SK-N-SH (cell line): ENCODE results near the gene GRIP2. TPM values are rescaled to one million over a fixed set of nuclear protein-coding genes. Genes with fewer than 3 reads are reported as not detected.

Source experiments
- CTCF ChIA-PET: fragments of 300-600, 350-600 bp; formaldehyde crosslinking; extraction: SDS; loops from one replicate; lab custom pipeline; 2021; lab: Yijun Ruan, JAX
- POLR2A ChIA-PET: fragments of 350-600 bp; sonication (Branson Sonifier 250); formaldehyde crosslinking; extraction: SDS; loops from one replicate; lab custom pipeline; 2020; ENCODE audit warnings: antibody characterized with exemption, inconsistent platforms; lab: Yijun Ruan, JAX
- DNase-seq: peaks from one replicate; pipeline ENCODE4 v3.0.0; 2012
- H2AFZ ChIP-seq: fragments of 200-600 bp; sonication (generic); 2 replicates; pipeline ENCODE4 v1.8.1; 2016; ENCODE audit warnings: antibody characterized with exemption, mild to moderate bottlenecking, low read depth
- H3F3A ChIP-seq: fragments of 200-600 bp; sonication (generic); replicated peaks from 2 replicates; pipeline ENCODE3; 2016; ENCODE audit warnings: antibody characterized with exemption, mild to moderate bottlenecking; ENCODE audit not compliant: insufficient read depth
- H3K27ac ChIP-seq, 2 experiments: fragments of 200-500 bp in 1 of 2; fragments of 200-600 bp in 1 of 2; sonication (Bioruptor generic) in 1 of 2; sonication (generic), shearing (Covaris generic) in 1 of 2; 2 replicates each; pipeline versions ENCODE4 v1.5.1 to v1.6.1; 2014 to 2016; ENCODE audit warnings: low read depth in 2 of 2, inconsistent platforms in 1 of 2, low read length in 1 of 2, mild to moderate bottlenecking in 1 of 2, mixed read lengths in 1 of 2
- H3K27me3 ChIP-seq: fragments of 200-600 bp; sonication (generic), shearing (Covaris generic); 2 replicates; pipeline ENCODE4 v1.6.1; 2016; ENCODE audit warnings: mixed run types; ENCODE audit not compliant: insufficient read depth
- H3K36me3 ChIP-seq, 2 experiments: fragments of 200-500 bp in 1 of 2; fragments of 200-600 bp in 1 of 2; sonication (Bioruptor generic) in 1 of 2; sonication (generic) in 1 of 2; replicated peaks in 1 of 2; 2 replicates each; pipeline versions ENCODE3 to v1.5.1; 2014 to 2016; ENCODE audit warnings: low read length in 1 of 2, mild to moderate bottlenecking in 1 of 2; ENCODE audit not compliant: insufficient read depth in 2 of 2, control insufficient read depth in 1 of 2
- H3K4me1 ChIP-seq, 2 experiments: fragments of 200-500 bp in 1 of 2; fragments of 200-600 bp in 1 of 2; sonication (Bioruptor generic) in 1 of 2; sonication (generic), shearing (Covaris generic) in 1 of 2; 2 replicates each; pipeline versions ENCODE4 v1.5.1 to v1.6.1; 2014 to 2016; ENCODE audit warnings: low read depth in 1 of 2, low read length in 1 of 2, mixed run types in 1 of 2; ENCODE audit not compliant: insufficient read depth in 2 of 2, control insufficient read depth in 1 of 2
- H3K4me2 ChIP-seq: fragments of 200-600 bp; sonication (generic), shearing (Covaris generic); 2 replicates; pipeline ENCODE4 v1.6.1; 2017; ENCODE audit warnings: mixed run types
- H3K4me3 ChIP-seq, 2 experiments: fragments of 200-500 bp in 1 of 2; fragments of 200-600 bp in 1 of 2; sonication (Bioruptor generic) in 1 of 2; sonication (generic), shearing (Covaris generic) in 1 of 2; 2 replicates each; pipeline versions ENCODE4 v1.5.1 to v1.8.1; 2014 to 2016; ENCODE audit warnings: low read depth in 2 of 2, inconsistent platforms in 1 of 2, low read length in 1 of 2, mild to moderate bottlenecking in 1 of 2, mixed read lengths in 1 of 2, moderate library complexity in 1 of 2
- H3K79me2 ChIP-seq: fragments of 200-600 bp; sonication (generic); 2 replicates; pipeline ENCODE4 v1.8.1; 2017; ENCODE audit warnings: mild to moderate bottlenecking; ENCODE audit not compliant: insufficient read depth
- H3K9ac ChIP-seq: fragments of 200-600 bp; sonication (generic); 2 replicates; pipeline ENCODE4 v1.6.1; 2017; ENCODE audit warnings: mixed run types
- H3K9me2 ChIP-seq: fragments of 200-600 bp; sonication (generic); 2 replicates; pipeline ENCODE4 v1.6.1; 2017; ENCODE audit warnings: mixed run types
- H3K9me3 ChIP-seq: fragments of 200-600 bp; sonication (generic); 2 replicates; pipeline ENCODE4 v1.6.1; 2017; ENCODE audit warnings: mixed run types, mild to moderate bottlenecking, moderate library complexity
- H4K20me1 ChIP-seq: fragments of 200-600 bp; sonication (generic); 2 replicates; pipeline ENCODE4 v1.6.1; 2017; ENCODE audit warnings: mild to moderate bottlenecking, mixed run types; ENCODE audit not compliant: insufficient read depth
- CHD2 ChIP-seq: fragments of 150-350 bp; IDR thresholded peaks from 2 replicates; pipeline ENCODE4 v1.6.1; 2018; ENCODE audit warnings: low read length; ENCODE audit not compliant: partially characterized antibody
- CTCF ChIP-seq: fragments of 200-600 bp; sonication (generic); IDR thresholded peaks from 2 replicates; pipeline ENCODE4 v1.6.1; 2017; ENCODE audit warnings: antibody characterized with exemption, mild to moderate bottlenecking, moderate library complexity
- FOSL2 ChIP-seq: IDR thresholded peaks from 2 replicates; pipeline ENCODE4 v1.4.0; 2012; ENCODE audit warnings: low read depth, mild to moderate bottlenecking, moderate library complexity, borderline replicate concordance
- FOXJ3 ChIP-seq: sonication (generic); formaldehyde crosslinking; IDR thresholded peaks from 2 replicates; pipeline ENCODE4 v1.5.1; 2020; ENCODE audit warnings: mild to moderate bottlenecking, missing genetic modification reagents
- GABPA ChIP-seq: IDR thresholded peaks from 2 replicates; pipeline ENCODE4 v1.4.0; 2012; ENCODE audit warnings: low read depth, mild to moderate bottlenecking
- GATA2 ChIP-seq: sonication (generic); formaldehyde crosslinking; IDR thresholded peaks from 2 replicates; pipeline ENCODE4 v1.5.0; 2020; ENCODE audit warnings: mild to moderate bottlenecking, missing genetic modification reagents
- IRF3 ChIP-seq: fragments of 150-350 bp; IDR thresholded peaks from 2 replicates; pipeline ENCODE4 v1.6.1; 2016; ENCODE audit warnings: mild to moderate bottlenecking, low read depth, low read length
- MAX ChIP-seq: IDR thresholded peaks from 2 replicates; pipeline ENCODE4 v1.4.0; 2012; ENCODE audit warnings: low read depth
- MEF2A ChIP-seq: IDR thresholded peaks from 2 replicates; pipeline ENCODE4 v1.4.0; 2012; ENCODE audit warnings: low read depth, borderline replicate concordance
- MXI1 ChIP-seq: IDR thresholded peaks from 2 replicates; pipeline ENCODE4 v1.6.1; 2012; ENCODE audit warnings: mild to moderate bottlenecking, low read depth, low read length, improper control_type of control experiment
- NFIC ChIP-seq: IDR thresholded peaks from 2 replicates; pipeline ENCODE4 v1.4.0; 2012; ENCODE audit warnings: borderline replicate concordance
- PBX3 ChIP-seq: IDR thresholded peaks from 2 replicates; pipeline ENCODE4; 2012
- POLR2AphosphoS5 ChIP-seq: IDR thresholded peaks from 2 replicates; pipeline ENCODE4 v1.6.1; 2012; ENCODE audit warnings: low read depth, low read length
- RFX5 ChIP-seq: IDR thresholded peaks from 2 replicates; pipeline ENCODE4 v1.6.1; 2012; ENCODE audit warnings: mild to moderate bottlenecking, improper control_type of control experiment, low read length
- RXRA ChIP-seq: IDR thresholded peaks from 2 replicates; pipeline ENCODE4 v1.4.0; 2012; ENCODE audit warnings: low read depth, mild to moderate bottlenecking, borderline replicate concordance
- SIN3A ChIP-seq: IDR thresholded peaks from 2 replicates; pipeline ENCODE4 v1.6.1; 2012; ENCODE audit warnings: low read depth, mild to moderate bottlenecking, low read length, moderate library complexity, borderline replicate concordance
- SMC3 ChIP-seq: IDR thresholded peaks from 2 replicates; pipeline ENCODE4 v1.6.1; 2012; ENCODE audit warnings: low read depth, low read length, improper control_type of control experiment
- TAF1 ChIP-seq: IDR thresholded peaks from 2 replicates; pipeline ENCODE4 v1.6.1; 2012; ENCODE audit warnings: low read depth, mild to moderate bottlenecking, low read length, moderate library complexity, borderline replicate concordance
- TCF12 ChIP-seq: IDR thresholded peaks from 2 replicates; pipeline ENCODE4 v1.4.0; 2012
- USF2 ChIP-seq: fragments of 150-350 bp; IDR thresholded peaks from 2 replicates; pipeline ENCODE4 v1.6.1; 2017; ENCODE audit warnings: antibody characterized with exemption, low read length, low read depth, borderline replicate concordance
- WGBS: methylation state at CpG from one replicate; pipeline ENCODE4 v1.1.6; 2017; ENCODE audit warnings: low lambda C conversion rate; 5-methylcytosine and 5-hydroxymethylcytosine counted together
- polyA plus RNA-seq, 3 experiments: library from polyadenylated mRNA; depleted of rRNA; stranded (reverse); fragments of >200 nt; gene quantifications; 2 replicates each; pipeline ENCODE4 v1.2.3, GENCODE V29; 2012

Gene GRIP2
- polyA plus RNA-seq, 1 of the 3 experiments (the other 2 are of a cell fraction) = 0.15 TPM

- Histone ChIP-seq H3K36me3 (no peaks in the 10 kb centered on the region), H4K20me1 (no peaks in the 10 kb centered on the region), H2AFZ (no peak overlapping the region), H3K4me3 (no peak overlapping the region), H3K4me1 (peaks cover 0 to 21% of the 10 kb centered on the region in 2 experiments; a peak in 1 of 4 replicates), H3K9ac (no peak overlapping the region), H3K9me3 (no peaks in the 10 kb centered on the region), H3K79me2 (no peaks in the 10 kb centered on the region), H3K27me3 (peaks cover 7% of the 10 kb centered on the region; the same call in 1 of the 2 replicates), H3F3A (no peaks in the 10 kb centered on the region), H3K9me2 (no peaks in the 10 kb centered on the region), H3K4me2 (no peak overlapping the region), H3K27ac (no peak overlapping the region)
- no peak for DNase-seq
- CTCF ChIA-PET = interaction anchor here (0.8 to 5.1 kb wide), 4 partner anchors 12 to 55 kb away, joined by 3 to 43 read pairs (median 3); no protein-coding TSS in a partner anchor
- WGBS = 46% methylated on average over 4 of the region's 16 CpGs
- TF ChIP-seq RXRA (no peak), NFIC (no peak), GATA2 (CRISPR knock-in tag) (no peak), FOXJ3 (no peak)
- POLR2A ChIA-PET = no interaction called here
Measured at GRCh38 chr3:14563946-14564539, 23.9 kb upstream of the GRIP2 start.

GRCh38 chr3:14562121-14562890 is 22.2 kb upstream of the GRIP2 start:
- Histone ChIP-seq H3K79me2 (no peaks in the 10 kb centered on the region), H3K27me3 (peaks cover 7% of the 10 kb centered on the region; the same call in 1 of the 2 replicates), H3K36me3 (no peaks in the 10 kb centered on the region), H2AFZ (no peak overlapping the region), H3K27ac (no peak overlapping the region), H3K9ac (no peak overlapping the region), H3K9me2 (no peaks in the 10 kb centered on the region), H3K4me2 (no peak overlapping the region), H3K9me3 (no peaks in the 10 kb centered on the region), H3F3A (no peaks in the 10 kb centered on the region), H4K20me1 (no peaks in the 10 kb centered on the region), H3K4me3 (no peak overlapping the region), H3K4me1 (peaks cover 0 to 21% of the 10 kb centered on the region in 2 experiments; a peak in 1 of 4 replicates)
- ChIA-PET CTCF (interaction anchor here (0.6 to 5.1 kb wide), 3 partner anchors 10 to 47 kb away, joined by 3 to 43 read pairs (median 3); no protein-coding TSS in a partner anchor), POLR2A (no interaction called here)
- no peak for DNase-seq
- 70% methylated on average over 11 of the region's 14 CpGs for WGBS
- TF ChIP-seq IRF3 (no peak), TCF12 (no peak), PBX3 (no peak), RFX5 (no peak), CTCF (no peak), POLR2AphosphoS5 (no peak), MAX (no peak), MXI1 (no peak), GABPA (no peak), SMC3 (no peak), TAF1 (no peak), GATA2 (CRISPR knock-in tag) (no peak), FOSL2 (no peak), SIN3A (no peak), USF2 (no peak), NFIC (no peak), CHD2 (no peak), FOXJ3 (no peak), MEF2A (no peak)
